NCI-H524 (cell line): Measurements from ENCODE around the gene KRTAP1-4.
"Not testable (repeated sequence)": the region's sequence is repeated elsewhere in the genome, so short reads cannot be mapped to it uniquely, and the experiment has no call there.

Source experiments
- DNase-seq, 2 experiments: peaks; one replicate each; lab custom pipeline; 2025; lab: John Stamatoyannopoulos, UW

The KRTAP1-4 gene

GRCh38 chr17:41048441-41048840 lies 18.4 kb upstream of the KRTAP1-4 start:
- no peak for DNase-seq

GRCh38 chr17:41046735-41047465 lies 16.9 kb upstream of the KRTAP1-4 start, which contains the start of gene KRTAP2-1:
Gene KRTAP2-1, minus strand, starts transcription at chr17:41047316. Its CDS starts 49 bp downstream, at chr17:41047267.
- not testable (repeated sequence) for DNase-seq

GRCh38 chr17:41042953-41043352 lies 13.0 kb upstream of the KRTAP1-4 start:
- no peak for DNase-seq

- peak in 1 of 2 experiments; percentile 2 for DNase-seq
Measured at GRCh38 chr17:41040783-41041571, 11.0 kb upstream of the KRTAP1-4 start, which contains the start of gene KRTAP1-1. Gene KRTAP1-1, minus strand, starts transcription at chr17:41041450. Its CDS starts 53 bp downstream, at chr17:41041397.

GRCh38 chr17:41037853-41038350 lies 7.9 kb upstream of the KRTAP1-4 start:
- DNase-seq = no peak

GRCh38 chr17:41034346-41034935 lies 4.4 kb upstream of the KRTAP1-4 start, which contains the start of gene KRTAP1-3:
Gene KRTAP1-3, minus strand, starts transcription at chr17:41034874. Its CDS starts 53 bp downstream, at chr17:41034821.
- DNase-seq = not testable (repeated sequence)

- no peak for DNase-seq
Measured at GRCh38 chr17:41026715-41027471, 3.1 kb downstream of the KRTAP1-4 start, which contains the start of gene KRTAP1-5. Gene KRTAP1-5, minus strand, starts transcription at chr17:41027208. Its CDS starts 53 bp downstream, at chr17:41027155.

- no peak for DNase-seq
Measured at GRCh38 chr17:41024697-41025096, 5.3 kb downstream of the KRTAP1-4 start.

GRCh38 chr17:41020336-41020735 lies 9.7 kb downstream of the KRTAP1-4 start:
- no peak for DNase-seq

- DNase-seq = no peak
Measured at GRCh38 chr17:41019415-41019814, 10.6 kb downstream of the KRTAP1-4 start.

- no peak for DNase-seq
Measured at GRCh38 chr17:41018541-41018940, 11.5 kb downstream of the KRTAP1-4 start.

GRCh38 chr17:41016578-41017215 lies 13.3 kb downstream of the KRTAP1-4 start:
- DNase-seq = no peak

GRCh38 chr17:41015454-41015853 lies 14.5 kb downstream of the KRTAP1-4 start:
- DNase-seq = no peak

GRCh38 chr17:41013606-41014005 lies 16.4 kb downstream of the KRTAP1-4 start:
- DNase-seq = no peak

- no peak for DNase-seq
Measured at GRCh38 chr17:41013181-41013580, 16.8 kb downstream of the KRTAP1-4 start.

GRCh38 chr17:41012326-41013120 lies 17.5 kb downstream of the KRTAP1-4 start:
- DNase-seq = no peak

GRCh38 chr17:41010441-41010840 lies 19.6 kb downstream of the KRTAP1-4 start:
- no peak for DNase-seq

- DNase-seq = no peak
Measured at GRCh38 chr17:41009936-41010335, 20.1 kb downstream of the KRTAP1-4 start.

- no peak for DNase-seq
Measured at GRCh38 chr17:41009301-41009760, 20.7 kb downstream of the KRTAP1-4 start.

- no peak for DNase-seq
Measured at GRCh38 chr17:41008811-41009210, 21.2 kb downstream of the KRTAP1-4 start, which contains the start of gene KRTAP3-1. Gene KRTAP3-1, minus strand, starts transcription at chr17:41009128. Its CDS starts 54 bp downstream, at chr17:41009074.
